NCI-H1930 (cell line): ENCODE measurements around the gene ARHGAP45.
A peak's percentile ranks its signal among the peaks of the same experiment; 100 is the strongest.

Experiments used
- DNase-seq, 2 experiments: peaks; one replicate each; lab custom pipeline; 2025; lab: John Stamatoyannopoulos, UW

Gene ARHGAP45

DNA sequence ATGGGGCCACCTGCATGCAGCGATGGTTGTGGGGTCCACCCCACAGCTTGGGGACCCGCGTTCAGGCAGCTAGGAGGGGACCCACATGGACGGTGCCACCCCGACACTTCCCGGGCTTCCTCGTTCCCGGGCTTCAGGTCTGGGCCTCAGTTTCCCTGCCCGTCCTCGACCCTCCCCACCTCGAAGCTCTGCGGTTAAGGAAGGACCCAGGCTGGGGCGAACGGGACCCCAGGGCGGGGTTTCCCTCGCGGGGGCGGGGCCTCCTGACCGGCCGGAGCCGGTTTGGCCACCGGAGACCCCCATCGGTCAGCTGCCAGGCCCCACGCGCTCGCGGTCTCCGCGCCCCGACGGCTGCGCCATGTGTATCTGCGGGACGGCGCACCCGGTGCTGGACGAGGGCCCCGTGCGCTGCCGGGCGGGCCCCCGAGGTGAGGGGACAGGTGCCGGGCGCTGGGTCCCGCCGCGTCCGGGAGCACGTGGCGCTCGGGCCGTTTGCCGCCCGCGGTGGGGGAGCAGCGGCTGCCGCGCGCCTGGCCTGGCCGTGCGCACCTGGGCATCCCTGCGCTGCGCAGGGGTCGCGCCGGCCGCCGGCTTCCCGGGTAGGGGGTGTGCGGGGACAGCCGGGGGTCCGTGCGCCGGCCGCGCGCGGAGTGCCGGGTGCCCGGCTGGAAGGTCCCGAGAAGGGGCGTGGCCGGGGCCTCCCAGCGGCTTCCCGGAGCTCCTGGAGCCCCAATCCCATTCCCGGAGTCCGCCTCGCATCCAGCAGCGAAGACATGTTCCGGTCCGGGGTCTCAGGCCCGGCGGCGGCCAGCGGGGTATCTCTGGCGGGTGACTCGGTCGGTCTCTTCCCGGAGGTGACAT is 4.2 kb downstream of the ARHGAP45 start:
- peak in 1 of 2 experiments; percentile 25 for DNase-seq

DNA sequence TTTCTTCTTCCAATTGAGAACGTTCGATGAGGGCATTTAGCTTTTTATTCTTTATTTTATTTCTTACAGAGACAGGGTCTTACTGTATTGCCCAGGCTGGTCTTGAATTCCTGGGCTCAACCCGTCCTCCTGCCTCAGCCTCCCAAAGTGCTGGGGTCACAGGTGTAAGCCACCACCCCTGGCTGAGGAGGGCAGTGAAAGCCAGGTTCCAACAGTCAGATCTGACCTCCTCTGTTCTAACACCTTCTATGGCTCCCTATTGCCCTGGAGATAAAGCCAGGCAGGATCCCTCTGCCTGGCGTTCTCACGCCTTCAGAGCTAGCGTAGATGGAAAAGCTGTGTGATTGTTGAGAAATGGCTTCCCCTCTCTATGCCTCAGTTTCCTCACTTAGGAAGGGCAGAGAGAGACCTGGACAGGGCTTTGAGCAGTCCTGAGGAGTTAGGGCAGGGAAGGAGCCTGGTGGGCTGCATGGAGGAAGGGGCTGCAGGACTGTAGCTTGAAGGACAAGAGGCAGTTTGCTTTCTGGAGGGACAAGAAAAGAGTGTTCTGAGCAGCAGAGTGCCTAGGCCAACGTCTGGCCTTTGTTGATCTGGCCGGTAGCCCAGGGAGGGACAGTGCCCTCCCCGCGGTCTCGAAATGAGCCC is 5.5 kb downstream of the ARHGAP45 start:
- no peak for DNase-seq

DNA sequence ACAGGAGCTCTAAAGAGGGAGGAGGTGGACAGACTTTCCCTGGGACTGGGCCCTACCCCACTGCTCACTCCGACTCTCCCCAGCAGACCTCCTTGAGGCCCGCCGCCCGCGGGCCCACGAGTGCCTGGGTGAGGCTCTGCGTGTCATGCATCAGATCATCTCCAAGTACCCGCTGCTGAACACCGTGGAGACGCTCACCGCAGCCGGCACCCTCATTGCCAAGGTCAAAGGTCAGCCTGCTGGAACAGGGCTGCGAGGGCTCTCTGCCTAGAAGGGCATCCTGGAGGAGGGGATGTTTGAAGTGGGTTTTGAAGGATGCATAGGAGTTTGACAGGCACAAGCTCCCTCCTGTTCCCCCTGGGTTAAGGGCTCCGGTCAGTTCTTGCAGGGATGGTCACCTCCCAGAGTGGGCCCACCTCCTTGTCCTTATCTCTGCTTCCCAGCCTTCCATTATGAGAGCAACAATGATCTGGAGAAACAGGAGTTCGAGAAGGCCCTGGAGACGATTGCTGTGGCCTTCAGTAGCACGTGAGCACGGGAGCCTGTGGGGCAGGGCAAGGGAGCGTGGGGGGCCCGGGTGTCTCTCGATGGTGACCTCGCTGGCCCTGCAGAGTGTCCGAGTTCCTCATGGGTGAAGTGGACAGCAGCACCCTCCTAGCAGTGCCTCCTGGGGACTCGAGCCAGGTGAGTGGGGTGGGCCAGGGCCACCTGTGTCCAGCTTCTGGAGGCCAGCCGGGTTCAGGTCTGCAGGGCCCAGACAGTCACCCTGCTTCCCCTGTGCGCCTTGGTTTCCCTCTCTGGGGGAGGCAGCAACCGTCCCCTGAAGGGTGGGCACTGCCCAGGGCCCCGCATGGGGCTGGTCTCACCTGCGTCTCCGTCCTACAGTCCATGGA is 6.3 kb downstream of the ARHGAP45 start:
- no peak for DNase-seq

DNA sequence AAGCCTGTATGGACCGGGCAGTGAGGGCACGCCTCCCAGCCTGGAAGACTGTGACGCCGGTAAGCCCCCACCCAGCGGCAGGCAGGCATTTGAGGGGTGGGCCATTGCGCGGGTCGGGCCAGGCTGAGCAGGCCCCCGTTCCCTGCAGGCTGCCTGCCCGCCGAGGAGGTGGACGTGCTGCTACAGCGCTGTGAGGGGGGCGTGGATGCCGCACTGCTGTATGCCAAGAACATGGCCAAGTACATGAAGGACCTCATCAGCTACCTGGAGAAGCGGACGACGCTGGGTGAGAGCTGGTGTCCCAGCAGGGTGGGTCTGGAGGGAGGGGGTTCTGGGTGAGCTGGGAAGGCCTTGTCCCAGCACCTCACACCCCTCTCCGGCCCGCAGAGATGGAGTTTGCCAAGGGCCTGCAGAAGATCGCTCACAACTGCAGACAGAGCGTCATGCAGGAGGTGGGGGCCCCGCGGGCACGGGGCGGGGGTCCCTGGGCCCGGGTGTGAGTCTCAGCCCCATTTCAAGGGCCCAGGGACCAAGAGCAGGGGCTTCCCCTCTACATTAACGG is 7.1 kb downstream of the ARHGAP45 start:
- DNase-seq: no peak

DNA sequence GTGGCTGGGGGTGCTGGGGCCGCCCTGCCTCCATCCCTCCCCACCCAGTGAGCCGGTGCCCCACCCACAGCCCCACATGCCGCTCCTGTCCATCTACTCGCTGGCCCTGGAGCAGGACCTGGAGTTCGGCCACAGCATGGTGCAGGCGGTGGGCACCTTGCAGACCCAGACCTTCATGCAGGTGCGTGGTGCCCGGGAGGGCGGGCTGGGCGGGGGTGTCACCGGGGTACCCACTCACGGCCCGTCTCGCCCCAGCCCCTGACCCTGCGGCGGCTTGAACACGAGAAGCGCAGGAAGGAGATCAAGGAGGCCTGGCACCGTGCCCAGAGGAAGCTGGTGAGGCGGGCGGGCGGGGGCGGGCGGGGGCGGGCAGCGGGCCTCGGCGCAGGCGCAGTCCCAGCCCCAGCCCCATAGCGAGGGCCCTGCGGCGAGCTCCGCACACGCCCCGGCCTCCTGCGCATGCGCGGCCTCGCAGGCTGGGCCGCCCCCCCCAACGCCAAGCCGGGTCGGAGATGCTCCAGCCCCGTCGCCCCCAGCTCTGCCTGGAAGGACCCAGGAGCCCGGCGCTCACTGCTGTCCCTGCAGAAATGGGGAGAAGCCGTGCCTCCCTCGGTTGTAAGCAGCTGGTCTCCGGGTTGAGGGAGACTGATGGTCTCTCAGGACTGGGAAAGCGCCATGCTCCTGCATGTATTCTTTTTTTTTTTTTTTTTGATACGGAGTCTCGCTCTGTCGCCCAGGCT is 7.7 kb downstream of the ARHGAP45 start:
- peak in 1 of 2 experiments; percentile 43 for DNase-seq

DNA sequence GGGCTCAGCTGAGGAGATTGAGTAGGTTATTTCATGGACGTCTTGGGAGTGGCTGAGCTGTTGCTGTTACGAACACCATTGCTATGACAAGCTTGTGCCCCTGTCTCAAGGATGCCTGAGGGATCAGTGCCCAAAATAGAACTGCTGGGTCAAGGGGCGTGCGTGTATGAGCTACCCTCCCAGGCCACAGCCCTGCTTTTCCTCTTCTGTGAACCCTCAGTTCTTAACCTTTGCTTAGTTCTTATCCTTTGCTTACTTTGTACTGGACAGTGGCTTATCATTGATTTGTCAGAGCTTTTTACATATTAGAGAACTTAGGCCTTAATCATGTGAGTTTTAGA is 9.0 kb downstream of the ARHGAP45 start:
- DNase-seq: no peak

DNA sequence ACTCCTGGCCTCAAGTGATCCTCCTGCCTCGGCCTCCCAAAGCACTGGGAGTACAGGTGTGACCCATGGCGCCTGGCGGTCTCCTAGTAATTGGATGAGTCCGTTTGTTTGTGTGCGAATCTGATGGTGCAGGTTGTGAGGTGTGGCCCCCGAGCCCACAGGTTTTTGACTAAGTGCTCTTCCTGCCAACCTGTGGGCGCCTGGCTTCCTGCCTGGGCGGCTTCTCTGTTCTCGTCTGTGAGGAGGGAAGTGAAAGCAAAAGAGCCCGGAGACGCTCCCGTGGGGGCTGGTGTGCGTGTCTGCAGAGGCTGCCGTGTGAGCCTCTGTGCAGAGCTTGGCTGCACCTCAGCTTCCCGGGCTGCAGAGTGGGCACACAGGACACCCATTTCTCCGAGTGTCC is 10.0 kb downstream of the ARHGAP45 start:
- DNase-seq: no peak

DNA sequence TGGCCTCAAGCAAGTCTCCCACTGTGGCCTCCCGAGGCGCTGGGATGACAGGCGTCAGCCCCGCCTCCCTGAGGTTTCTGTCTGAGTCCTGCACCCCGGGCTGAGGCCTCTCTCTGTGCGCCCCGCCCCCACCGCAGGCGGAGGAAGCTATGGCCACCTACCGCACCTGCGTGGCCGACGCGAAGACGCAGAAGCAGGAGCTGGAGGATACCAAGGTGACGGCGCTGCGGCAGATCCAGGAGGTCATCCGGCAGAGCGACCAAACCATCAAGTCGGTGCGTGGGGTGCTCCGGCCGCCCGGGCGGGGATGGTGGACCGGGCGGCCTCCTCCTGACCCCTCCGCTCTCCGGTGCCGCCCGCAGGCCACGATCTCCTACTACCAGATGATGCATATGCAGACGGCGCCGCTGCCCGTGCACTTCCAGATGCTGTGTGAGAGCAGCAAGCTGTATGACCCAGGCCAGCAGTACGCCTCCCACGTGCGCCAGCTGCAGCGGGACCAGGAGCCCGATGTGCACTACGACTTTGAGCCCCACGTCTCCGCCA is 12.7 kb downstream of the ARHGAP45 start:
- DNase-seq: no peak

DNA sequence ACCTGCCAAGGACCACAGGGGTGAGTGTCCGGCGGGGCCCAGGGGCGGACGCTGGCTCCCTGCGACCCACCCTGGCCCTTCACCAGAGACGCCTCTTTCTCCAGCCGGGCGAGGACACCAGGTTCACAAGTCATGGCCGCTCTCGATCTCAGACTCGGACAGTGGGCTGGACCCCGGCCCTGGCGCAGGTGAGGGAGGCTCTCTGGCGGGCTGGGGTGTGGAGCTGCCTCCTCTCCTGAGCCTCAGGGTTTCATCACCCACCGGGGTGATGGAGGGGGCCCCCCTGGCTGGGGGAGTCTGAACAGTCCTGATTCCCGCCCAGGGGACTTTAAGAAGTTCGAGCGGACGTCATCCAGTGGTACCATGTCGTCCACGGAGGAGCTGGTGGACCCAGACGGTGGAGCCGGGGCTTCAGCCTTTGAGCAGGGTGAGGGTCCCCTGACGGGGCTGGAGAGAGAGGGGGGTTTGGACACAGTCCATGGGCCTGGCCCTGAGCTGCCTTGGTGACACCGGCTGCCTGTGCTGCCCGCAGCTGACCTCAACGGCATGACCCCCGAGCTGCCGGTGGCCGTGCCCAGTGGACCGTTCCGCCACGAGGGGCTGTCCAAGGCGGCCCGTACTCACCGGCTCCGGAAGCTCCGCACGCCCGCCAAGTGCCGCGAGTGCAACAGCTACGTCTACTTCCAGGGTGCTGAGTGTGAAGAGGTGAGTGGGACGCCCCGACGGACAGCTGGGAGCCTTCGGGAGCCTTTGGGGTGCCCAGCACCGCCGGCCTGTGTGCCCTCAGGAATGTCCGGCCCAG is 13.6 kb downstream of the ARHGAP45 start:
- no peak for DNase-seq

DNA sequence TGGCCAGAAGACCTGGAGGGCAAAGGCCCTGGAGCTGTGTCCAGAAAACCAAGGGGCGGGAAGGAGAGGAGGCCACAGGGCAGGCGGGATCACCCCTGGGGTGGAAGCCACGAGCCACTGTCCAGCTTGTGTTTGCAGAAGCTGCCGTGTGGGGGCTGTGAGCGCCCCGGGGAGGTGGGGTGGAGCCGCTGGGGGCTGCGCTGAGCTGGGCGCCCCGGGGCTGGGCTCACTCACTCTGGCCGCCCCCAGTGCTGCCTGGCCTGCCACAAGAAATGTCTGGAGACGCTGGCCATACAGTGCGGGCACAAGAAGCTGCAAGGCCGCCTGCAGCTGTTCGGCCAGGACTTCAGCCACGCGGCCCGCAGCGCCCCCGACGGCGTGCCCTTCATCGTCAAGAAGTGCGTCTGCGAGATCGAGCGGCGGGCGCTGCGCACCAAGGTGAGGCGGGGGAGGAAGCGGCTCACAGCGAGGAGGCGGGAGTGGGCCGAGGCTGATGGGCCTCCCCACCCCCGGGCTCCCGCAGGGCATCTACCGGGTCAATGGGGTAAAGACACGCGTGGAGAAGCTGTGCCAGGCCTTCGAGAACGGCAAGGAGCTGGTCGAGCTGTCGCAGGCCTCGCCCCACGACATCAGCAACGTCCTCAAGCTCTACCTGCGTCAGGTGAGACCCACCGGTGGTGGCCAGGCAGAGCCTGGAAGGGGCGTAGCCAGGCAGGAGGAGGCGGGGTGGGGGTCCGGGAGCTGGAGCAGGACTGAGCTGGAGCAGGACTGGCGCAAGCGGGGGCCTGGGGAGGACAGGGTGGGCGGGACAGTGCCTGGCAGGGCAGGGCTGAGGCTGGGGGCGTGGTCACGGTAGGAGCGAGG is 14.6 kb downstream of the ARHGAP45 start:
- no peak for DNase-seq

DNA sequence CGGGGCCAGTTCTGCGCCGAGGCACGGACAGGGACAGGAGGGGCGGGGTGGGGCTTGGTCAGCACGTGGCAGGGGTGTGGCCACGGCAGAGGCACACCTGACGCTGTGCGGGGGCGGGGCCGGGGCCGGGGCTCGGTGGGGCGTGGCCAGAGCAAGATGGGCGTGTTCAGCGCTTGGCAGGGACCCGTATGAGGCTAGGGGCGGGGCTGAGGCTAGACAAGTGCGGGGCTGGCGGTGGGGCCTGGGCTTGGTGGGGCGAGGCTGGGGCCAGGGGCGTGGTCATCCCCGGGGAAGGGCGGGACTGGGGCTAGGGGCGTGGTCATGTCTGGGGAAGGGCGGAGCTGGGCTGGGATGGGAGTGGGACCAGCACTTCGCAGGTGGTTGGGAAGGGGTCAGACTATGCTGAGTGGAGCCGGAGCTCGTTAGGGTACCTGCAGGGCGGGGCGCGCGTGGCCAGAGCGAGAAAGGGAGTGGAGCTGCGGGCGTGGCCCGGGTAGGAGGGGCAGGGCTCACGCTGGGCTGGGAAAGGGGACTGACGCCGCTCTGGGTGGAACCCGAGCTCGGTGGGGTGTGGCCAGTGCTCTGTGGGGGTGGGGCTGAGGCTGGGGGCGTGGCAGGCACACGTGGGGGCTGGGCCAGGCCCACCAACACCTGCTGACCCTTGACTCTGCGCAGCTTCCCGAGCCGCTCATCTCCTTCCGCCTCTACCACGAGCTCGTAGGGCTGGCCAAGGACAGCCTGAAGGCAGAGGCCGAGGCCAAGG is 15.4 kb downstream of the ARHGAP45 start:
- DNase-seq: no peak

DNA sequence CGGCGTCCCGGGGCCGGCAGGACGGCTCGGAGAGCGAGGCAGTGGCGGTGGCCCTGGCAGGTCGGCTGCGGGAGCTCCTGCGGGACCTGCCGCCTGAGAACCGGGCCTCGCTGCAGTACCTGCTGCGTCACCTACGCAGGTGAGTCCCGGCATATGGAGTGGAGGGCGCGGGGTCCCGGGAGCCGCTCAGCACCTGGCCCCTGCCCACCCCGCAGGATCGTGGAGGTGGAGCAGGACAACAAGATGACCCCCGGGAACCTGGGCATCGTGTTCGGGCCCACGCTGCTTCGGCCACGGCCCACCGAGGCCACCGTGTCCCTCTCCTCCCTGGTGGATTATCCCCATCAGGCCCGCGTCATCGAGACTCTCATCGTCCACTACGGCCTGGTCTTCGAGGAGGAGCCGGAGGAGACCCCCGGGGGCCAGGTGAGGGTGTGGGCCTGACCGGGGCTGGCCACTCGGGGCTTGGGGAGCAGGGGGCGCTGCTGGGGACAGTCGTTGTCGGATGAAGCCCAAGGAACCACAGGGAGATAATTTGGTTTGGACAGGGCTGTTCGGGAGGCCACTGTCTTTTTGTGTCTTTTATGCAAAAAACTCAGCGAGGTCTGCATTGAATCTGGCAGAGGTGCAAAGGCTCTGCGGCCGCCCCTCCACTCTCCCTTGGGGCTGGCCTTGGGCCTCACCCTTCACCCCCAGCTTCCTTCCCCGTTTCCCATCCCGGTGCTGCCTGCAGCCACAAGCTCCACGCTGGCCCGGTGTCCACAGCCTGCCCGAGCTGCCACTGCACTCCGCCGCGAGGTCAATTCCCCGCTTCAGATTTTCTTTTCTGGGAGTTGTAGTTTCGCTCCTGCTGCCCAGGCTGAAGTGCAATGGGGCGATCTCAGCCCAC is 16.2 kb downstream of the ARHGAP45 start:
- DNase-seq: no peak

DNA sequence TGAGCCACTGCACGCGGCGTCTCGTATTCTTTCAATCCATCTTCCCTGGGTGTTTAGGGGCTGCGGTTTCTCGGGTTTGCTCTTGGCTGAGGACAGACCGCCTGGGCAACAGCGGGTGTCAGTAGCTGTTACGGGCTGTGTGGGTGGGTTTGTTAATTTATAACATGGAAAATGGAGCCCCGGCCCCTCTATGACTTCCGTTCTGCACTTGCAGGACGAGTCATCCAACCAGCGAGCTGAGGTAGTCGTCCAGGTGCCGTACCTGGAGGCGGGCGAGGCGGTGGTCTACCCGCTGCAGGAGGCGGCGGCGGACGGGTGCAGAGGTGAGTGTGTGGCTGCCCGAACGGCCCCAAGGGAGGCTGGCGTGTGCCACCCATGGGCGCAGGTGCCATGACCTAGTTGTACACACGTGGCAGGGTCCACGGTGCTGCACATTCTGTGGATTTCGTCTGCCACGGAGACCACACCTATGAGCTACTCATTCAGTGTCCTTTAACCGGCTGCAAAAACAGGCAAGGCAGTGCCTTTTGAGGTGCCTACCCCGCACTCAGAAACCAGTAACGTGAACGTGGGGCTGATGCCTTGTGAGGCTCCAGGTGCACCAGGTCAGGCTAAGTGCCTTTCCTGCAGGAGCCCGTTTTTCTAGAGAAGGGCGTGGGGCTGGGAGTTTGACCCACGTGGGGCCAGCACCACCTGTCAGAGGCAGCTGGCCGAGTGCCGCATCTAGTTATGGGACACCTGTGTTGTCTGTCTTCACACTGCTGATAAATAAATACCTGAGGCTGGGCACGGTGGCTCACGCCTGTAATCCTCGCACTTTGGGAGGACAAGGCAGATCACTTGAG is 17.3 kb downstream of the ARHGAP45 start:
- DNase-seq: no peak

DNA sequence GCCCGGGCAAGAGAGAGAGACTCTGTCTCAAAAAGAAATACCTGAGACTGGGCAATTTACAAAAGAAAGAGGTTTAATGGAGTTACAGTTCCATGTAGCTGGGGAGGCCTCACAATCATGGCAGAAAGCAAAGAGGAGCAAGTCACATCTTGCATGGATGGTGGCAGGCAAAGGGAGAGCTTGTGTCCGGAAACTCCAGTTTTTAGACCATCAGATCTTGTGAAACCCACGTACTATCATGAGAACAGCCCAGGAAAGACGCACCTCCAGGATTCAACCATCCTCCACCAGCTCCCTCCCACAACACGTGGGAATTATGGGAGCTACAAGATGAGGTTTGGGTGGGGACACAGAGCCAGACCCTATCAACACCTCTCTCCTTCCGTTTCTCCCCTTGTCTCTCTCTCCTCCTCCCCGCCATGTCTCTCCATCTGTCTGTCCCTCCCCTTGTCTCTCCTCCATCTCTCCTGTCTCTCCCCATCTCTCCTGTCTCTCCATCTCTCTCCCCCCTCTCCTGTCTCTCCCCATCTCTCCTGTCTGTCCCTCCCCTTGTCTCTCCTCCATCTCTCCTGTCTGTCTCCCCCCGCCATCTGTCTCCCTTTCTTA is 18.2 kb downstream of the ARHGAP45 start:
- no peak for DNase-seq

DNA sequence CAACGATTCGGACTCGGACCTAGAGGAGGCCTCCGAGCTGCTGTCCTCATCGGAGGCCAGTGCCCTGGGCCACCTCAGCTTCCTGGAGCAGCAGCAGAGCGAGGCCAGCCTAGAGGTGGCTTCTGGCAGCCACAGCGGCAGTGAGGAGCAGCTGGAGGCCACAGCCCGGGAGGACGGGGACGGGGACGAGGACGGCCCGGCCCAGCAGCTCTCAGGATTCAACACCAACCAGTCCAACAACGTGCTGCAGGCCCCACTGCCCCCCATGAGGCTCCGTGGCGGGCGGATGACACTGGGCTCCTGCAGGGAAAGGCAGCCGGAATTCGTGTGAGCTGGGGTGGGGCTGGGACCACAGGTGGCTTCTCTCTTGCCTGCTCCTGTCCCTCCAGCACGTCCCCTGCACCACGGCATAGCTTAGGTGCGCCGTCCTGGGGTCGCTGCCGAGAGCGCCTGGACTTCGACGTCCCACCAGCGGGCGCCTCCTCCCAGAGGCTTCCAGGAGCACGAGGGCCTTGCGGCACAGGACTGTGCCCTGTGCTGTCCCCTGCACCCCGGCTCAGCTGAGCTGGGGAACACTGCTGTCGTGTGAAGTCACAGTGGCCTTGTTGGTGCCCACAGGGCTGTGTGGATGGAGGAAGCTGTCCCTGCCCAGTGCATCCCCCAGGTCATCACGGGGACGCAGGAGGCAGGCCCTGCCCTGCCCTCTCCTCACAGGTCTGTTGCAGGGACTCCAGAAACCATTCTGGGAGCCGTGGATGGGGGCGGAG is 18.9 kb downstream of the ARHGAP45 start:
- no peak for DNase-seq

DNA sequence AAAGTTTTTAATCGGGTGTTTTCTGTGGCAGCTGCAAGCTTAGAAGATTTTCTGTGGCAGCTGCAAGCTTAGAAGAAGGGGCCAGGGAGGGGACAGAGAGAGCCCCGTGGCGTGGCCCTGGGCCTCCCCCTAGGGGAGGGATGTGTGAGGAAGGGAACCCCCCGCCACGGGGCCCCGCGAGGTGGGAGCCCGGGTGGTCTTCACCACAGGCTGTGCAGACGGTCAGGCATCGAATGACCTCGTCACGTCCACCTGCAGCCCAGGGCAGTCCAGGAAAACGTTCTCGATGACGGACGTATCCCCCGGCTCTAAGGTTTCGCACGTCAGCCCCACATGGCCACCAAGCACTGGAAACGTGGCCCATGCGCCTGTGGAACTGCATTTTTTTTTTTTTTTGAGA is 19.6 kb downstream of the ARHGAP45 start:
- DNase-seq: no peak
